Measurements from ENCODE around the gene CMTM4.

DNA sequence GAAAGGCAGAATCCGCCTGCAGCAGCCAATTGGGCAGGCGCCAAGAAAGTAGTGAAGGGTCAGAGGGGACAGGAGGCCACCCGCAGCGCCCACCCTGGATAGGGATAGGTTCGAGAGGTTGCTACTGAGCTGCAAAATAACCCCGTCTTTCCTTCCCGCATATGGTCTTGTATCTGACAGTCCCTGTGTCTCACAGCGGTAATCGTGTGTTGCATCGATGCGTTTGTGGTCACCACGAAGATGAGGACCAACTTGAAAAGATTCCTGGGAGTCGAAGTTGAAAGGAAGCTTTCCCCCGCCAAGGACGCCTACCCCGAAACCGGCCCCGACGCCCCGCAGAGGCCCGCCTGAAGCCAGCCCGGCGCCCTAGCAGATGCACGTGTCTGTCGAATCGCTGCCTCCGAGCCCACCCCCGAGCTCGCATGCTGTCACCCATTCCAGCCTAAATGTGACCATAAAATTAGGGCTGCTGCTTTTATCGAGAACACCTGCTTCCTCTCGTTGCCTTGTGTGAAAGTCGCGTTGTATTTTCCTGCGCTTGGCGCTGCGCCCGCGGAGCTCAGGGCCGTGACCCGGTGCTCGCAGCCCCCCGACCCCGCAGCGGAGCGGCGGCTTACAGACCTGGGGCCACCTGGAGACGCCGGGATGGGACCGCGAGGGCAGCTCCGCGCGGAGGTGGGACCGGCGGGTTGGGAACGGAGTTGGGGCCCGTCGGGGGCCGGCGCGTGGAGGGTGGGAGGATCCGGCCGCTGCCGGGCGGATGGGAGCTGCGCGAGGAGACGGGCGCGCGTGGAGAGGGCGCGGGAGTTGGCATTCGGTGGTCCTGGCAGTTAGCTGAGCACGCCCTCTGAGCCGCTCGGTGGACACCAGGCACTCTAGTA is 117.7 kb downstream of the CMTM4 start, which contains the start of gene CMTM2:
- TF ChIP-seq, protein P1, sequence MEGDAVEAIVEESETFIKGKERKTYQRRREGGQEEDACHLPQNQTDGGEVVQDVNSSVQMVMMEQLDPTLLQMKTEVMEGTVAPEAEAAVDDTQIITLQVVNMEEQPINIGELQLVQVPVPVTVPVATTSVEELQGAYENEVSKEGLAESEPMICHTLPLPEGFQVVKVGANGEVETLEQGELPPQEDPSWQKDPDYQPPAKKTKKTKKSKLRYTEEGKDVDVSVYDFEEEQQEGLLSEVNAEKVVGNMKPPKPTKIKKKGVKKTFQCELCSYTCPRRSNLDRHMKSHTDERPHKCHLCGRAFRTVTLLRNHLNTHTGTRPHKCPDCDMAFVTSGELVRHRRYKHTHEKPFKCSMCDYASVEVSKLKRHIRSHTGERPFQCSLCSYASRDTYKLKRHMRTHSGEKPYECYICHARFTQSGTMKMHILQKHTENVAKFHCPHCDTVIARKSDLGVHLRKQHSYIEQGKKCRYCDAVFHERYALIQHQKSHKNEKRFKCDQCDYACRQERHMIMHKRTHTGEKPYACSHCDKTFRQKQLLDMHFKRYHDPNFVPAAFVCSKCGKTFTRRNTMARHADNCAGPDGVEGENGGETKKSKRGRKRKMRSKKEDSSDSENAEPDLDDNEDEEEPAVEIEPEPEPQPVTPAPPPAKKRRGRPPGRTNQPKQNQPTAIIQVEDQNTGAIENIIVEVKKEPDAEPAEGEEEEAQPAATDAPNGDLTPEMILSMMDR (IDR thresholded peaks at IDR 0.05) = no peak
- no peak for TF ChIP-seq POLR2A (IDR thresholded peaks at IDR 0.05)

Data from uterus (tissue), 2 donors.